Stimulated activated CD4-positive, alpha-beta T cell treated with anti-CD3 and anti-CD28 coated beads, TNF-alpha, amount 100 ng/mL, for 4 hours (primary cell): ENCODE data around the gene C5AR1.
A peak's percentile ranks its signal among the peaks of the same experiment; 100 is the strongest.
"Not testable (repeated sequence)": the region's sequence is repeated elsewhere in the genome, so short reads cannot be mapped to it uniquely, and the experiment has no call there.

ENCODE experiments used
- DNase-seq, 3 experiments: peaks; one replicate each; pipeline ENCODE4 v3.0.0-alpha.2; 2020; ENCODE audit warnings: low read depth in 3 of 3

C5AR1 gene

DNA sequence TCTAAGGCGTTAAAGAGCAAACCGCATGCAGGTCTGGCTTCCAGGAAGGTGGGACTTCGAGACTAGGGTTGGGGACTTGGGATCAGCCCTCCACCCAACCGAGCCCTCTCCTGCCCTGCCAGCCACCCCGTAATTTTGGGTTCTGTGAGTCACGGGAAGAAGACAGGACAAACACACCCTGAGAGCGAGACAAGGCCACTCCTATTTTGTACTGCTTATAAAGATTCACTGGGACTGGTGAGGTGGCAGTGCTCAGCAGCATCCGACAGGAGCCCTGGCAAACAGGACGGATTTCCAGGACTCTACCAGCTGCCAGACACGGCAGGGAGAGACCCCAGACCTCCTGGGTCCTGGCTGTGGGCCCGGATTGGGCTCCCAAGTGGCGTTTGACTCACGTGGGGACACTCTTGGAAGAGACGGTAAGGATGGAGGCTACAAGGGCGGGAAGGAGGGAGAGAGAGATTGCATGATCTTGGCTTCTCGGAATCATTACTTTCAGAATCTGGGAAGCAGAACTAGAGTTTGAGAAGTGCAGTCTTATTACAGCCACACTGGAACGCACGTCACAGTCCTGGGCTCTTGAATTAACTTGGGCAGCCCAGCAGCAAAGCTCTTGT lies 22.4 kb downstream of the C5AR1 start, which contains the start of gene C5AR2:
Gene C5AR2 (plus strand): TSS at position 245 of the 617 bp plus-strand sequence. CDS start 8,625 bp downstream, outside the sequence.
- DNase-seq = no peak

GRCh38 chr19:47336765-47337718 lies 27.4 kb downstream of the C5AR1 start:
- DNase-seq = not testable (repeated sequence)

DNA sequence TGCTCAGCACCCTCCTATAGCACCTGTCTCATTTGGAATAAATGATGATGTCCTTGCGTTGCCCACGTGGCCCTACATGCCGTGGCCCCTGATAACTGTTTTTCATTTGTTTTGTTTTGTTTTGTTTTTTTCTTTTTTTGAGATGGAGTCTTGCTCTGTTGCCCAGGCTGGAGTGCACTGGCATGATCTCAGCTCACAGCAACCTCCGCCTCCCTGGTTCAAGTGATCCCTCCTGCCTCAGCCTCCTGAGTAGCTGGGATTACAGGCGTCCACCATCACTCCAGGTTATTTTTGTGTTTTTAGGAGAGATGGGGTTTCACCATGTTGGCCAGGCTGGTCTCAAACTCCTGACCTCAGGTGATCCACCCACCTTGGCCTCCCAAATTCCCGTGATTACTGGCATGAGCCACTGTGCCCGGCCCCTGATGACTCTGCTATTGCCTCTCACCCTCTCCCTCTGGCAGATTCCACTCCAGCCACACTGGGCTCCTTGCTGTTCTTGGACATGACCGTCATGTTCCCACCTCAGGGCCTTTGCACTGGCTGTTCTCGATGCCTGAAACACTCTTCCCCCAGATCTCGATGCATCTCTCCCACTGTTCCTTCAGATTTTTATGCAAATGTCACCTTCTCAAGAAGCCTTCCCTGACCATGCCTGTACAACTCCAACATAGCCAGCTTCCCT lies 29.7 kb downstream of the C5AR1 start:
- DNase-seq = no peak

DNA sequence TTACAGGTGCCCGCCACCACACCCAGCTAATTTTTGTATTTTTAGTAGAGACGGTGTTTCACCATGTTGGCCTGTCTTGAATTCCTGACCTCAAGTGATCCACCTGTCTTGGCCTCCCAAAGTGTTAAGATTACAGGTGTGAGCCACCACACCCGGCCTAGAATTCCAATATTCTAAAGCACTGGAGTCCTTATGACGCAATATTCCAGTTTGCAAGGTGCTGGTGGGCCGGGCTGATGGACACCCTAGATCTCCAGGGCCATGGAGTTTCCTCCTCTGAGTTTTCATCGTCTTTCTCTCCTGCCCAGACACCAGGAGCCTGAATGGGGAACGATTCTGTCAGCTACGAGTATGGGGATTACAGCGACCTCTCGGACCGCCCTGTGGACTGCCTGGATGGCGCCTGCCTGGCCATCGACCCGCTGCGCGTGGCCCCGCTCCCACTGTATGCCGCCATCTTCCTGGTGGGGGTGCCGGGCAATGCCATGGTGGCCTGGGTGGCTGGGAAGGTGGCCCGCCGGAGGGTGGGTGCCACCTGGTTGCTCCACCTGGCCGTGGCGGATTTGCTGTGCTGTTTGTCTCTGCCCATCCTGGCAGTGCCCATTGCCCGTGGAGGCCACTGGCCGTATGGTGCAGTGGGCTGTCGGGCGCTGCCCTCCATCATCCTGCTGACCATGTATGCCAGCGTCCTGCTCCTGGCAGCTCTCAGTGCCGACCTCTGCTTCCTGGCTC lies 31.0 kb downstream of the C5AR1 start:
- no peak for DNase-seq

DNA sequence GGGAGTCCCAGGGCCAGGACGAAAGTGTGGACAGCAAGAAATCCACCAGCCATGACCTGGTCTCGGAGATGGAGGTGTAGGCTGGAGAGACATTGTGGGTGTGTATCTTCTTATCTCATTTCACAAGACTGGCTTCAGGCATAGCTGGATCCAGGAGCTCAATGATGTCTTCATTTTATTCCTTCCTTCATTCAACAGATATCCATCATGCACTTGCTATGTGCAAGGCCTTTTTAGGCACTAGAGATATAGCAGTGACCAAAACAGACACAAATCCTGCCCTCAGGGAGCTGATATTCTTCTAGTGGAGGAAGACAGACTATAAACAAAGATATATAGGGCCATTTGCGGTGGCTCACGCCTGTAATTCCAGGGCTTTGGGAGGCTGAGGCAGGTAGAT lies 32.1 kb downstream of the C5AR1 start:
- no peak for DNase-seq

- DNase-seq = no peak
Observed at GRCh38 chr19:47343194-47343802, 33.6 kb downstream of the C5AR1 start.

- DNase-seq = no peak
Observed at GRCh38 chr19:47344425-47344824, 34.8 kb downstream of the C5AR1 start.

DNA sequence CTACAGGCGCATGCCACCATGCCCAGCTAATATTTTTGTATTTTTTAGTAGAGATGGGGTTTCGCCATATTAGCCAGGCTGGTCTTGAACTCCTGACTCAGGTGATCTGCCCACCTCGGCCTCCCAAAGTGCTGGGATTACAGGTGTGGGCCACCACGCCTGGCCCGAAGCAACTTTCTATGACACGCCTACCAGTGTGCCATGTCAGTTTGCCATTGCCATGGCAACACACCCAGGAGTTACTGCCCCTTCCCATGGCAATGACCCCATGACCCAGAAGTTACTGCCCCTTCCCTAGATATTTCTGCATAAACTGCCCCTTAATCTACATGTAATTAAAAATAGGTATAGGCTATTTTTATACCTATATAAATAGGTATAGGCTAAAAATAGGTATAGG lies 36.4 kb downstream of the C5AR1 start:
- DNase-seq = not testable (repeated sequence)

DNA sequence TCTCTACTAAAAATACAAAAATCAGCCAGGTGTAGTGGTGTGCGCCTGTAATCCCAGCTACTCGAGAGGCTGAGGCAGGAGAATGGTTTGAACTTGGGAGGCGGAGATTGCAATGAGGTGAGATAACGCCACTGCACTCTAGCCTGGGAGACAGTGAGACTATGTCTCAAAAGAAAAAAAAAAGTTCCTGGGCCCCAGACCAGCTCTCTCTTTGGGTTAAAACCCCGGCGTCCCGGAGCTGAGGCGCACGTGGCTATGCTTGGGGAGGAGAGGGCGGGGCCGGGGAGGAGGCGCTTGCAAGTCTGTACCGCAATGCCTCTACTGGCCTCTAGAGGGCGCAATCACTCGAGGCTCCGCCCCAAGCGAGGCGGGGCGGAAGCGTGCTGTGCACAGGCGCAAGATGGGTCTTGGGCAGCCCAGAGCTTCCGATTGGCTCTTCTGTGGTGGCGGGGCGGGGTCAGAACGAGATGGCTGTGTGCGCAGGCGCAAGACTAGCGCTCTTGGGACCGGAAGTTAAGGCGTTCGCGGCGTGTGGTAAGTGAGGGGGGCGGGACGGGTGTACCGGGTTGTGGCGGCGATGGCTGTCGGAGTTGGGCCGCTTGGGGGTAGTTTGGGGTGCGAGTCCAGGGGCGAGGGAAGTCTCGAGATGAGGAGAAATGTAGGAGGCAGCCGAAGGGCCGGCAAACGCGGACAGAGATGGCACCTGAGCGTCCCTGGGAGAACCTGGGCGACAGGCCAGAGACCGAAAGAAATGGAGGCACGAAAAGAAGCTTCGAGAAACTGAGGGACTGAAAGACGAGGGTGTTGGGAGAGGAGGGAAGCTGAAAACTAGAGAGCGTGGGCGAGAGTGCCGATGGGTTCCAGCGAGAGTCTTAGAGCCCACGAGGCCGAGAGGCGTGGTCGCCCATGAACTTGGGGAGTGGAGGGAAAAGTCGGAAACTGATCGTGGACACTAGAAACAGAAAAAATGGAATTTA lies 39.4 kb downstream of the C5AR1 start, which contains the start of gene DHX34:
Gene DHX34 (plus strand): TSS at position 497 of the 977 bp plus-strand sequence. CDS start 3,716 bp downstream, outside the sequence.
- peak; percentile 95 to 99 (median 98) for DNase-seq

- DNase-seq = no peak
Observed at GRCh38 chr19:47350630-47351029, 41.0 kb downstream of the C5AR1 start.

DNA sequence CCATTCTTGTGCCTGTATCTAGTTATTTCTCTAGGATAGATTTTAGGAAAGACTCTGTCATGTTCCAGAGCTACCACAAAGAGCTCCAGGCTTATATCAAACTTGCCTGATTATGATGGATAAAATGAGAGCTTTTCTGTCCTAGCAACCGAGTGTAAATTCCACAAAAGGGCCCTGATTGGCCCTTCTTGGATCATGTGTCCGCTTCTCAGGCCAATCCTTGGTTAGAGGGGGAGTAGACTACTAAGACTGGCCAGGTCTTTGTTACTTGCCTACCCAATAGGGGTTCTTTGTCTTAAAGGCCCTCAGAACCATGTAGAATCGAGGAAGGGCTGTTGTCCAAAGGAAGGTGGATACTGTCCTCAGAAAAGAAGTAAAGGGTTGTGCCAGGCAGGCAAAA lies 41.9 kb downstream of the C5AR1 start:
- DNase-seq = no peak

DNA sequence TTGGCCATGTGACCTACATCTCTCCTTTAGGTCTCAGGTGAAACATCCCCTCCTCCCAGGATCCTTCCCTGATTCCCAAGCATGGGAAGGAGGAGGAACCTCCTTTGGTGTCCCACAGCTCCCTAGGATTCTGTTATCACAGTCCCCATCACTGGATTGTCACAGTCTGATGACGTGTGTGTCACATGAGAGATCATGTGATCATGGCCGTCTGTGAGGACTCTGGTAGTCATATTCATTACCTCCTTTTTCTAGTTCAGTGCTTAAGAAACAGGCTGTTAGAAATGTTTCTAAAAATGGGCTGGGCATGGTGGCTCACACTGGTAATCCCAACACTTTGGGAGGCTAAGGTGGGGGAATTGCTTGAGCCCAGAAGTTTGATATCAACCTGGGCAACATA lies 42.4 kb downstream of the C5AR1 start:
- no peak for DNase-seq

- DNase-seq = no peak
Observed at GRCh38 chr19:47353307-47353712, 43.6 kb downstream of the C5AR1 start.

DNA sequence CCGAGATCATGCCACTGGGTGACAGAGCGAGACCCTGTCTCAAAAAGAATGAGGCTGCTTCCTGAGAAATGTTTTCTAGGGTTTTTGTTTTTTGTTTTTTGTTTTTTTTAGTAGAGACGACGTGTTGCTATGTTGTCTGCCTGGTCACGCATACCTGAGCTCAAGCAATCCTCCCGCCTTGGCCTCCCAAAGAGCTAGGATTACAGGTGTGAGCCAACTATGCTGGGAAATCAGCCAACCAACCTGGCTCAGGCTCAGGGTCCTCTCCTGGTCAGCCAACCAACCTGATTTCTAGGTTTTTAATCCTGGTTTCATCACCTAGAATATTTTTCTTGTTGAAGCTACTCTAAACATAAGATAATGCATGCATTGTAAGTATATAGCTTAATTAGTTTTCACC lies 47.2 kb downstream of the C5AR1 start:
- DNase-seq = no peak

DNA sequence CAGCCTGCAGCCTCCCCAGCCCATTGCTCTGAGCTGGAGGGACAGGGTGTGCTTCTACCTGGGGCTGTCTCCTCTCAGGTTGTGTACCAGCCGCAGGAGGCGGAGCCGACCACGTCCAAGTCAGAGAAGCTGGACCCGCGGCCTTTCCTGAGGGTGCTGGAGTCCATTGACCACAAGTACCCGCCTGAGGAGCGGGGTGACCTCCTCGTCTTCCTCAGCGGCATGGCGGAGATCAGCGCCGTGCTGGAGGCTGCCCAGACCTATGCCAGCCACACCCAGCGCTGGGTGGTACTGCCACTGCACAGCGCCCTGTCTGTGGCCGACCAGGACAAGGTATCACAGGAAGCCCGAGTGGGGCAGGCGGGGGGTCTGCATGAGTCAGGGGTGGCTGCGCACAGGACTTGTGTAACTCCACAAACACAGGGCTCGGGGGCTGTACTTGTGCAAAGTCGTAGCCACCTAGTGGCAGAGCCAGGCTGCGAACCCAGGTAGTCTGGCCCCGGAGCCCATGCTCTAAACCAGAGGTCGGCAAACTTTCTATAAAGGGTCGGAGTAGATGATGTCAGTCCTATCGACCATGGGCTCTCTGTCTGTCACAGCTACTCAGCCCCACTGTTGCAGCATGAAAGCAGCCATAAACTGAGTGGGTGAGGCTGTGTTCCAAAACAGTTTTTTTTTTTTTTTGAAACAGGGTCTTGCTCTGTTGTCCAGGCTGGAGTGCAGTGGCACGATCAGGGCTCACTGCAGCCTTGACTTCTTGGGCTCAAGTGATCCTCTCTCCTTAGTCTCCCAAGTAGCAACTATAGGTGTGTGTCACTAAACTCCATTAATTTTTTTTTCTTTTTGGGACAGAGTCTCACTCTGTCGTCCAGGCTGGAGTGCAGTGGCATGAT lies 48.4 kb downstream of the C5AR1 start:
- DNase-seq = no peak

GRCh38 chr19:47358936-47359335 lies 49.3 kb downstream of the C5AR1 start:
- DNase-seq = no peak

- no peak for DNase-seq
Observed at GRCh38 chr19:47362321-47362720, 52.7 kb downstream of the C5AR1 start.

DNA sequence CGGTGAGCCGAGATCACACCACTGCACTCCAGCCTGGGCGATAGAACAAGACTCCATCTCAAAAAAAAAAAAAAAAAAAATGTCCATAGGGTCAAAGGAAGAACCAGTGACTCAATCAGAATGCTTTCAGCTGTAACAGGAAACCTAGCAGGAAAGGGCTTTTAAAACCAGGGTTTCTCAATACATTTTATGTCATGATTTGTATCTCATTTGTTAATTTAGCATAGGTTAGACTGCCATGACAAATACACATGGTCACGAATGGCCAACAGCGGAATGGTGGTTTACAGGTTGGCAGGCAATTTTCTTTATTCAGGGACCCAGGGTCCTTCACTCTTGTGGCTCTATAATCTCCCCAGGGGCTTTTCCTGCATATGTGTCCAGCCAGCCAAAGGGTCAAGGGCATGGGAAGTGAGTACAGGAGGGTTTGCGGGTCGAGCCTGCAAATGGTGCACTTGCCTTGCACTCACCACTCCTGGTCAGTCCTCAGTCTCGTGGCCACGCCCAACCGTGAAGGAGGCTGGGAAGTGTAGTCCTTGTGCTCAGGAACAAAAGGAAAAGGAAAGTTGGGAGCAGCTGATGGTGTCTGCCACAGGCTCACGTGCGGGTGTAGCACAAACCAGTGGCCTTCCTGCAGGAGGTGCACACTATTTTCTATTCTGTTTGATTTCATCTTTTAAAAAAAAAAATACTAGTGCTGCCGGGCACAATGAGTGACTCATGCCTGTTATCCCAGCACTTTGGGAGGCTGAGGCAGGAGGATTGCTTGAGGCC lies 54.3 kb downstream of the C5AR1 start:
- no peak for DNase-seq
